ENCODE results near the gene DGKG. TPM values are rescaled to one million over a fixed set of nuclear protein-coding genes. Genes with fewer than 3 reads are reported as not detected.

Gene DGKG
- total RNA-seq, 2 experiments from 2014 or later: 0.20 to 0.66 TPM

DNA sequence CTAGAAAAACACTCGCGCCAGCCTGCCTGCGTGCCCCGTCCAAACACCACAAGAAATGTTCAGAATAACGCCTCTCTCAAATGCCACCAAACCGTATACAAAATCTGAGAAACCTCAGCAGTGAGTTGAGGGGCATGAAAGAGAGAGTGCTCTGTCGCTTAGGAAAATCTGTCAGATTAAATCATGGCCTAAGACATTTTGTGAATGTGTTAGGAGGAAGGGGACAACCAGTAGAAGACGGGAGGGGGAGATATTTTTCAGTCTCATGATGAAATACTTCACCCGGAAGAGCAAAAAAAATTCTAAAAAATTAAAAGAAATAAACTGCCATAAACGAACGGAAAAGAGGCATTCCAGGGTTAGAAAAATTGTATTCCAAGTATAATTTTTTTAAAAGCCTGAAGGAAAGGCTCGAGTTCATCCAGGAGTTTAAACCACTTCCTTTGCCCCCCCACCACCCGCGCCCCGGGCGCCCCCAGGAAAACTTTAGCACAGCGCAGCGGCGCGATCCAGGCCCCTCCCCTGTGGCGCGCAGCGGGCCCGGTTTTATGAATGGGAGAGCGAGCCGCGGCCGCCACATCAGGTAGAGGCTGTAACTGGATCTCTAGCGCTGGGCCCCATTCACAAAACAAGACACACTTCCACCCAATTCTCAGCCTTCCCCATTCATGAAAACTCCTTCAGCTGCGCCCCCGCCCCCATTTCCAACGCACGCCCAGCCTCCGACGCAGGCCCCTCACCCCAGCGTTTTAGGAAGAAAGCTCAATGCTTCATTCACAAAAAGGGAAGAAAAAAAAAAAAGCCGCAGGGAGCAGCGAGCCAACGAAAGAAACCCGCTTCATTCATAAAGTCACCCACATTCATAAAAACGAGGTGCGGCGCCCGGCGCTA is 254.6 kb downstream of the DGKG start:
- Mint-ChIP-seq H3K27ac (no peak overlapping the region), H3K4me3 (peak overlapping the region; percentile 78), H3K9me3 (ENCODE audit: low read depth) (no peaks in the 10 kb centered on the region), H3K36me3 (no peaks in the 10 kb centered on the region), H3K4me1 (peaks cover 41% of the 10 kb centered on the region), H3K27me3 (peaks cover 87% of the 10 kb centered on the region)
- CTCF ChIA-PET: interaction anchor here (1.2 kb wide), 1 partner anchor 120 kb away, joined by 3 read pairs; no protein-coding TSS in a partner anchor
- ATAC-seq (no peak), DNase-seq (peak; percentile 55)

DNA sequence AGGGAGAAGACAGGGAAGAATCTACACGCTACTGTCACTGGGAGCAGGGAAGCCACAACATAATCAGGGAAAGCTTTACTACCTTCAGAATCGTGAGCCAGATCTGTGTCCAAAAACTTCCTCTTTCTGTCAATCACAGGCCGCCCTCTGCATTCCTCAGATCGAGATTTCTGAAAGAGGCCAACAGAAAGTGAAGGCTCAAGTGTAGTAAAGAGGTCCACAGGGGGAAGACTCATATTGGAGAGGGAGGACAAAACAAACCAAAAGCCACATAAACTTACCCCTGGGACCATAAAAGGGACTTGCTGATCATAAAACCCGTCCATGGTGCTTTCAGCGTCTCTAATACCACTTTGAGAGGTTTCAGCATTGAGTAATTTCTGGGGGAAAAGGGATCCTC is 256.5 kb downstream of the DGKG start:
- ATAC-seq: no peak
- Mint-ChIP-seq H3K27ac (no peak overlapping the region), H3K4me1 (peaks cover 31% of the 10 kb centered on the region), H3K36me3 (no peaks in the 10 kb centered on the region), H3K27me3 (peaks cover 76% of the 10 kb centered on the region), H3K4me3 (no peak overlapping the region), H3K9me3 (ENCODE audit: low read depth) (no peaks in the 10 kb centered on the region)
- DNase-seq: no peak
- CTCF ChIA-PET: no interaction called here

DNA sequence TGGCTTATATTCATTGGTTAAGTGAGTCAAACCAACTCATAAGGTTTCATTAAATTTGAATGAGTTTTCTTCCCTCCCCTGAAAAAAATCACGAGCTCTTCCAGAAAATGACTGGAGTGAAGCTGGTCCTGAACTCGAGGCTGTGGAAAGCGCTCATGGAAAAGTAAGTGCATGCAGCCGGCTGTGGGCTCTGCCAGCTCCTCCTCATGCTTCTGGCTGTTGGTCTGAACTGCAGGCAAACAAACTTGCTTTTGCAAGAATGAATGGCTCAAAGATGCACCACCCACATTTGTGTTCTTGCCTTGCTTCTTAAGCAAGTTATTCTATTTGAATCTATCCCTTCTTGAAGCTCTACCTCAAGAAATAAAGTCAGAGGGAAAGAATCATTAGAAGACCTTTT is 259.3 kb downstream of the DGKG start:
- Mint-ChIP-seq H3K4me1 (peaks cover 7% of the 10 kb centered on the region), H3K27ac (no peak overlapping the region), H3K36me3 (no peaks in the 10 kb centered on the region), H3K4me3 (no peak overlapping the region), H3K27me3 (peaks cover 80% of the 10 kb centered on the region), H3K9me3 (ENCODE audit: low read depth) (no peaks in the 10 kb centered on the region)
- CTCF ChIA-PET: no interaction called here
- ATAC-seq (no peak), DNase-seq (no peak)

DNA sequence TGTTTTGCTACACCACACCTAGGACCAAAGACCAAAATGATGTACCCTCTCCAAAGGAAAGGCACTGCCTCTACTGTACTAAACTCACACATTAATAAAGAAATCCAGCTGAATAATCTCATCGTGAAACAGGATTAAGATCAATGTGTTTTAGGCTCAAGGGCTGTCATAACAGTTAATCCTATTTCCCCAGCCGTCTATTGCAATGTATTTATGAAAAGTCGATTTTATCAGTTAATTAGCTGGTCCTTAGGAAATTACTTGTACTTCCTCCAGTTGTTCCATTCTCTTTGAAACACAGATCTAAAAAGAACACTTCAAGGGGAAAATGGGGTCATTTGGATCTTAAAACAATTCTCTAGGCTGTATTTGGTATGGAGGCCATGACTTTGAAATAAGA is 261.6 kb downstream of the DGKG start:
- Mint-ChIP-seq H3K27ac (no peak overlapping the region), H3K36me3 (no peaks in the 10 kb centered on the region), H3K9me3 (ENCODE audit: low read depth) (no peaks in the 10 kb centered on the region), H3K27me3 (peaks cover 83% of the 10 kb centered on the region), H3K4me3 (no peak overlapping the region), H3K4me1 (no peaks in the 10 kb centered on the region)
- no peak for DNase-seq
- CTCF ChIA-PET: no interaction called here
- no peak for ATAC-seq

DNA sequence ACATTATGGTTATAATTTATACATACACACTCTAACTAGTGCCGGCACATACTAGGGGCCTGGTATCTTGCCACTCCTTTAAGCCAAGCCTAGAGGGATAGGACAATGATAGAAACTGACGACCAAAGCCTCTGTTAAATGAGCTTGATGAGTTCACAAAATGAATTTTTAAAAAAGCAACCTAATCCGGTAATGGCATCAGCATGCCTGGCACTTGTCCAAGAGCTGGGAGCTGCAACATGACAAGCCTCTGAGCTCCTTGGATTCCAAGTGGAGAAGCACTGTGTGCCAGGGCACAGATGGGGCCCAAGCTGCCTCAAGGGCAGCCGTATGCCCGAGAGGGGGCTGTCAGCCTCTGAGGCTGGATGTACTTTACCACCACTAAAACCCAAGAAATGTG is 262.9 kb downstream of the DGKG start:
- H3K27me3 Mint-ChIP-seq: peaks cover 88% of the 10 kb centered on the region
- no peaks in the 10 kb centered on the region for H3K4me1 Mint-ChIP-seq
- DNase-seq (no peak), ATAC-seq (no peak)
- H3K9me3 Mint-ChIP-seq (ENCODE audit: low read depth): no peaks in the 10 kb centered on the region
- no peak overlapping the region for H3K4me3 Mint-ChIP-seq
- CTCF ChIA-PET: interaction anchor here (0.5 to 1.1 kb wide), 2 partner anchors 30 to 441 kb away, joined by 3 to 4 read pairs; no protein-coding TSS in a partner anchor
- H3K27ac Mint-ChIP-seq: no peak overlapping the region
- H3K36me3 Mint-ChIP-seq: no peaks in the 10 kb centered on the region

DNA sequence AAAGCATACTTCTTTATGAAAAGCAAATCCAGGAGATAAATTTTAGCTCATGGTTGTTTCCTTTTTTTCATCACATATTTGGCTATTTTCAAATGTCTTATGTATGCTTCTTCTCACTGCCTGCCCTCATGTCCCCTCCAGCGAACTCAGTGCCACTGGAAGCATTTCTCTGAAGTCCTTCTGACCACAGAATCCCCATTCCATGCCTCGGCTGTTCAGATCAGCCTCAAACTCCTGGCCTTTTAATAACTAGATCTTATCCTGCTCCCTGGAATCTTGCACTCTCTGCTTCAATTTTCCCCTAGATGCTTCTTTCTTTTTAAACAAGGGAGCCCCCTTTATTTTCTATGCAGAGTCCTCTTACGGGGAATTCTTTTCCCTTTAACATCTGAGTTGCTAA is 263.3 kb downstream of the DGKG start:
- CTCF ChIA-PET: interaction anchor here (0.6 to 1.1 kb wide), 2 partner anchors 442 to 768 kb away, joined by 3 to 4 read pairs; no protein-coding TSS in a partner anchor
- Mint-ChIP-seq H3K4me3 (no peak overlapping the region), H3K27ac (no peak overlapping the region), H3K9me3 (ENCODE audit: low read depth) (no peaks in the 10 kb centered on the region), H3K27me3 (peaks cover 87% of the 10 kb centered on the region), H3K36me3 (no peaks in the 10 kb centered on the region), H3K4me1 (no peaks in the 10 kb centered on the region)
- DNase-seq (no peak), ATAC-seq (no peak)

DNA sequence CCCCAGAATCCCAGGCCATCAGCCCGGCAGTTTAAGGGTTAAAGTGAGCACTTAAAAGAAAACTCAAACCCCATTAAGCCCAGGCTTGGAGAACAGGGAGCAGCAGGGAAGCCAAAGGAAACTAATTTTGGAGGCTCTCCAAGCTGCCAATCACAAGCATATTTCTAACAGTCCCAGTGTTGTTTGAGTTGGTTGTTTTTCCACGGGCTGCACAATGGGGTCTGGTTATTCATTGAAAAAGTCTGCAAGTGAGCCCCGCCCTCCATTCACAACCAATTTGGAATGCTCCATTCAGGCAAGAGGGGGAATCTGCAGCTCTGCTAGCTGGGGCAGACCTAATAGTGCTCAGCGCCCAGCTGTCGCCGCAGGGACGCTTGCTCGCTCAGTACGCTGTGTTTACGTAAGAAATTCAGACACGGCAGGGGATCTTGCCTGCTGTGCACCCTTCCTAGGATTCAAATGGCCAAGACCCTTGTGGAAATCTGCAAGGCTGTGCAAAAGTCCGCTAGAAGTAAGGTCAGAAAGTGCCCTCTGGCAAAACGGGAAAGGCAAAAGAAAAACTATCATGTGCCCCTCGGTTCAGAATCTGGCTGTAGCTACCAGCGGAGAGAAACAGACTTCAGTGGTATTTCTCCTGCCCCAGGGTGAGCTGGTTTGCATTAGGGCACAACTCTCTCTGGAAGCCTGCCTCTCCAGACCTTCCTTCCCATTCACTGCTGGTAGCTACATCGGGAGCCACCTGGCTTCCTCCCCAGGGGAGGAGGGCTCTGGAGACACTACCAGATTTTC is 264.2 kb downstream of the DGKG start:
- no peak overlapping the region for H3K27ac Mint-ChIP-seq
- H3K4me1 Mint-ChIP-seq: no peaks in the 10 kb centered on the region
- H3K27me3 Mint-ChIP-seq: peaks cover 87% of the 10 kb centered on the region
- no peak for ATAC-seq
- H3K9me3 Mint-ChIP-seq (ENCODE audit: low read depth): no peaks in the 10 kb centered on the region
- H3K4me3 Mint-ChIP-seq: no peak overlapping the region
- CTCF ChIA-PET: interaction anchor here (0.6 to 1.1 kb wide), 2 partner anchors 442 to 767 kb away, joined by 3 to 4 read pairs; no protein-coding TSS in a partner anchor
- DNase-seq: no peak
- no peaks in the 10 kb centered on the region for H3K36me3 Mint-ChIP-seq

DNA sequence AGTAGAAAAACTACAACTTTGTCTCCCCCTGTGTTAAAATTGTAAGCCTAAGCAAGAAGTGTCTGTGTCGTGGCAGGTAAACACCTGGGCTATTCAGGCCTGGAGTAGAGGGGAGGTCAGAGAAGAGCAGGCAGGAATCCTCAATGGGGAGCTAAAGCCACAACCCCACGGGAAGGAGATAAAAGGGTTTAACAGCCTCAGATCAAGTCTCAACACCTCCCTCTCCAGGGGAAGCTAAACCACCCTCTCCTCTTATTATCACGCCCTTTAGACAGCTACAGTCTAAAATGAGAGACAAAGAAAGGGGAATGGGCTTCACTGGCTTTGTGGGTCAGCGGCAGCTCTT is 264.7 kb downstream of the DGKG start:
- ATAC-seq: no peak

More for the DNA sequence above, 264.7 kb downstream of the DGKG start:
- H3K9me3 Mint-ChIP-seq (ENCODE audit: low read depth): no peaks in the 10 kb centered on the region
- H3K4me3 Mint-ChIP-seq: no peak overlapping the region
- no peaks in the 10 kb centered on the region for H3K4me1 Mint-ChIP-seq
- DNase-seq: no peak
- CTCF ChIA-PET: interaction anchor here (1.2 kb wide), 1 partner anchor 12 kb away, joined by 4 read pairs; no protein-coding TSS in a partner anchor
- H3K36me3 Mint-ChIP-seq: no peaks in the 10 kb centered on the region
- H3K27ac Mint-ChIP-seq: no peak overlapping the region
- H3K27me3 Mint-ChIP-seq: peaks cover 86% of the 10 kb centered on the region

Other genes starting within 250 kb of the DGKG start
- 1 to 10 TPM; 3.8 to 4.7 TPM for gene CRYGS, start 182.1 kb upstream of the DGKG start, total RNA-seq
- gene TBCCD1, start 205.1 kb upstream of the DGKG start, total RNA-seq: 10 to 100 TPM; 16.6 to 17.5 TPM
- gene DNAJB11, start 208.5 kb upstream of the DGKG start, total RNA-seq: 10 to 100 TPM; 48.6 to 61.3 TPM